SU-DHL-6 (cell line): Measurements from ENCODE around the gene BRPF3.

Source experiments
- EZH2phosphoT487 ChIP-seq: fragments of 200-600 bp; sonication (generic), shearing (Covaris generic); conservative IDR thresholded peaks from 2 replicates; pipeline ENCODE4 v1.6.1; 2018; ENCODE audit warnings: mild to moderate bottlenecking, antibody characterized with exemption, low read length, moderate library complexity, mixed read lengths
- TF ChIP-seq, protein P1 (sequence below): fragments of 200-600 bp; sonication (generic); IDR thresholded peaks from one replicate; pipeline ENCODE4 v1.5.1; 2017; ENCODE audit warnings: antibody characterized with exemption, mild to moderate bottlenecking, low read length, moderate library complexity; ENCODE audit not compliant: insufficient read depth, poor library complexity, severe bottlenecking

DNA sequence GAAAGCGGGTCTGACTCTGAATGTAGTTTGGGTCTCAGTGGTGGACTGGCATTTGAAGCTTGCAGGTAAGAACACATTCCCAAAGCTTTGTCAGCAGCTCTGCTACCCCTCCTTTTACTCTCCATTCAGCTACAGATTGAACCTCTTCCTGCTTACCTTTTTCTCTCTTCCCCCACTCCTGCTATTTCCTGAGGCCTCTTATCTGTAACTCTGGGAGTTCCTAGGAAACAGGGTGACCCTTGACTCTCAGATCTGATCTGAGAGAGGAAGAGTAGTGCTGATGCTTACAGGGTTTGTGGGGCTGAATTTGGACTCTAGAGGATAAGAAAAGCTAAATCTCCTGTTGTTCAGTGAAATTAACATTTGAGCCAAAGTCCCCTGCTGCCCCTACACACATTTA, 21.4 kb downstream of the BRPF3 start:
- TF ChIP-seq, protein P1, sequence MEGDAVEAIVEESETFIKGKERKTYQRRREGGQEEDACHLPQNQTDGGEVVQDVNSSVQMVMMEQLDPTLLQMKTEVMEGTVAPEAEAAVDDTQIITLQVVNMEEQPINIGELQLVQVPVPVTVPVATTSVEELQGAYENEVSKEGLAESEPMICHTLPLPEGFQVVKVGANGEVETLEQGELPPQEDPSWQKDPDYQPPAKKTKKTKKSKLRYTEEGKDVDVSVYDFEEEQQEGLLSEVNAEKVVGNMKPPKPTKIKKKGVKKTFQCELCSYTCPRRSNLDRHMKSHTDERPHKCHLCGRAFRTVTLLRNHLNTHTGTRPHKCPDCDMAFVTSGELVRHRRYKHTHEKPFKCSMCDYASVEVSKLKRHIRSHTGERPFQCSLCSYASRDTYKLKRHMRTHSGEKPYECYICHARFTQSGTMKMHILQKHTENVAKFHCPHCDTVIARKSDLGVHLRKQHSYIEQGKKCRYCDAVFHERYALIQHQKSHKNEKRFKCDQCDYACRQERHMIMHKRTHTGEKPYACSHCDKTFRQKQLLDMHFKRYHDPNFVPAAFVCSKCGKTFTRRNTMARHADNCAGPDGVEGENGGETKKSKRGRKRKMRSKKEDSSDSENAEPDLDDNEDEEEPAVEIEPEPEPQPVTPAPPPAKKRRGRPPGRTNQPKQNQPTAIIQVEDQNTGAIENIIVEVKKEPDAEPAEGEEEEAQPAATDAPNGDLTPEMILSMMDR = no peak
- no peak for TF ChIP-seq EZH2phosphoT487
